SK-N-SH (cell line): ENCODE results near the gene RBMS3. TPM values are rescaled to one million over a fixed set of nuclear protein-coding genes. Genes with fewer than 3 reads are reported as not detected.

Experiments
- CTCF ChIA-PET: fragments of 300-600, 350-600 bp; formaldehyde crosslinking; extraction: SDS; loops from one replicate; lab custom pipeline; 2021; lab: Yijun Ruan, JAX
- POLR2A ChIA-PET: fragments of 350-600 bp; sonication (Branson Sonifier 250); formaldehyde crosslinking; extraction: SDS; loops from one replicate; lab custom pipeline; 2020; ENCODE audit warnings: antibody characterized with exemption, inconsistent platforms; lab: Yijun Ruan, JAX
- DNase-seq: peaks from one replicate; pipeline ENCODE4 v3.0.0; 2012
- H2AFZ ChIP-seq: fragments of 200-600 bp; sonication (generic); 2 replicates; pipeline ENCODE4 v1.8.1; 2016; ENCODE audit warnings: antibody characterized with exemption, mild to moderate bottlenecking, low read depth
- H3F3A ChIP-seq: fragments of 200-600 bp; sonication (generic); replicated peaks from 2 replicates; pipeline ENCODE3; 2016; ENCODE audit warnings: antibody characterized with exemption, mild to moderate bottlenecking; ENCODE audit not compliant: insufficient read depth
- H3K27ac ChIP-seq, 2 experiments: fragments of 200-500 bp in 1 of 2; fragments of 200-600 bp in 1 of 2; sonication (Bioruptor generic) in 1 of 2; sonication (generic), shearing (Covaris generic) in 1 of 2; 2 replicates each; pipeline versions ENCODE4 v1.5.1 to v1.6.1; 2014 to 2016; ENCODE audit warnings: low read depth in 2 of 2, inconsistent platforms in 1 of 2, low read length in 1 of 2, mild to moderate bottlenecking in 1 of 2, mixed read lengths in 1 of 2
- H3K27me3 ChIP-seq: fragments of 200-600 bp; sonication (generic), shearing (Covaris generic); 2 replicates; pipeline ENCODE4 v1.6.1; 2016; ENCODE audit warnings: mixed run types; ENCODE audit not compliant: insufficient read depth
- H3K36me3 ChIP-seq, 2 experiments: fragments of 200-500 bp in 1 of 2; fragments of 200-600 bp in 1 of 2; sonication (Bioruptor generic) in 1 of 2; sonication (generic) in 1 of 2; replicated peaks in 1 of 2; 2 replicates each; pipeline versions ENCODE3 to v1.5.1; 2014 to 2016; ENCODE audit warnings: low read length in 1 of 2, mild to moderate bottlenecking in 1 of 2; ENCODE audit not compliant: insufficient read depth in 2 of 2, control insufficient read depth in 1 of 2
- H3K4me1 ChIP-seq, 2 experiments: fragments of 200-500 bp in 1 of 2; fragments of 200-600 bp in 1 of 2; sonication (Bioruptor generic) in 1 of 2; sonication (generic), shearing (Covaris generic) in 1 of 2; 2 replicates each; pipeline versions ENCODE4 v1.5.1 to v1.6.1; 2014 to 2016; ENCODE audit warnings: low read depth in 1 of 2, low read length in 1 of 2, mixed run types in 1 of 2; ENCODE audit not compliant: insufficient read depth in 2 of 2, control insufficient read depth in 1 of 2
- H3K4me2 ChIP-seq: fragments of 200-600 bp; sonication (generic), shearing (Covaris generic); 2 replicates; pipeline ENCODE4 v1.6.1; 2017; ENCODE audit warnings: mixed run types
- H3K4me3 ChIP-seq, 2 experiments: fragments of 200-500 bp in 1 of 2; fragments of 200-600 bp in 1 of 2; sonication (Bioruptor generic) in 1 of 2; sonication (generic), shearing (Covaris generic) in 1 of 2; 2 replicates each; pipeline versions ENCODE4 v1.5.1 to v1.8.1; 2014 to 2016; ENCODE audit warnings: low read depth in 2 of 2, inconsistent platforms in 1 of 2, low read length in 1 of 2, mild to moderate bottlenecking in 1 of 2, mixed read lengths in 1 of 2, moderate library complexity in 1 of 2
- H3K79me2 ChIP-seq: fragments of 200-600 bp; sonication (generic); 2 replicates; pipeline ENCODE4 v1.8.1; 2017; ENCODE audit warnings: mild to moderate bottlenecking; ENCODE audit not compliant: insufficient read depth
- H3K9ac ChIP-seq: fragments of 200-600 bp; sonication (generic); 2 replicates; pipeline ENCODE4 v1.6.1; 2017; ENCODE audit warnings: mixed run types
- H3K9me2 ChIP-seq: fragments of 200-600 bp; sonication (generic); 2 replicates; pipeline ENCODE4 v1.6.1; 2017; ENCODE audit warnings: mixed run types
- H3K9me3 ChIP-seq: fragments of 200-600 bp; sonication (generic); 2 replicates; pipeline ENCODE4 v1.6.1; 2017; ENCODE audit warnings: mixed run types, mild to moderate bottlenecking, moderate library complexity
- H4K20me1 ChIP-seq: fragments of 200-600 bp; sonication (generic); 2 replicates; pipeline ENCODE4 v1.6.1; 2017; ENCODE audit warnings: mild to moderate bottlenecking, mixed run types; ENCODE audit not compliant: insufficient read depth
- FOSL2 ChIP-seq: IDR thresholded peaks from 2 replicates; pipeline ENCODE4 v1.4.0; 2012; ENCODE audit warnings: low read depth, mild to moderate bottlenecking, moderate library complexity, borderline replicate concordance
- IRF3 ChIP-seq: fragments of 150-350 bp; IDR thresholded peaks from 2 replicates; pipeline ENCODE4 v1.6.1; 2016; ENCODE audit warnings: mild to moderate bottlenecking, low read depth, low read length
- MEF2A ChIP-seq: IDR thresholded peaks from 2 replicates; pipeline ENCODE4 v1.4.0; 2012; ENCODE audit warnings: low read depth, borderline replicate concordance
- MXI1 ChIP-seq: IDR thresholded peaks from 2 replicates; pipeline ENCODE4 v1.6.1; 2012; ENCODE audit warnings: mild to moderate bottlenecking, low read depth, low read length, improper control_type of control experiment
- NRF1 ChIP-seq: IDR thresholded peaks from 2 replicates; pipeline ENCODE4 v1.6.1; 2012; ENCODE audit warnings: low read depth, mild to moderate bottlenecking, low read length
- POLR2AphosphoS5 ChIP-seq: IDR thresholded peaks from 2 replicates; pipeline ENCODE4 v1.6.1; 2012; ENCODE audit warnings: low read depth, low read length
- RAD21 ChIP-seq: IDR thresholded peaks from 2 replicates; pipeline ENCODE4 v1.6.1; 2012; ENCODE audit warnings: mild to moderate bottlenecking, low read length
- RCOR1 ChIP-seq: fragments of 150-350 bp; IDR thresholded peaks from 2 replicates; pipeline ENCODE4 v1.6.1; 2017; ENCODE audit warnings: antibody characterized with exemption, low read length
- RFX5 ChIP-seq: IDR thresholded peaks from 2 replicates; pipeline ENCODE4 v1.6.1; 2012; ENCODE audit warnings: mild to moderate bottlenecking, improper control_type of control experiment, low read length
- RXRA ChIP-seq: IDR thresholded peaks from 2 replicates; pipeline ENCODE4 v1.4.0; 2012; ENCODE audit warnings: low read depth, mild to moderate bottlenecking, borderline replicate concordance
- SMC3 ChIP-seq: IDR thresholded peaks from 2 replicates; pipeline ENCODE4 v1.6.1; 2012; ENCODE audit warnings: low read depth, low read length, improper control_type of control experiment
- TAF1 ChIP-seq: IDR thresholded peaks from 2 replicates; pipeline ENCODE4 v1.6.1; 2012; ENCODE audit warnings: low read depth, mild to moderate bottlenecking, low read length, moderate library complexity, borderline replicate concordance
- WGBS: methylation state at CpG from one replicate; pipeline ENCODE4 v1.1.6; 2017; ENCODE audit warnings: low lambda C conversion rate; 5-methylcytosine and 5-hydroxymethylcytosine counted together
- polyA plus RNA-seq, 3 experiments: library from polyadenylated mRNA; depleted of rRNA; stranded (reverse); fragments of >200 nt; gene quantifications; 2 replicates each; pipeline ENCODE4 v1.2.3, GENCODE V29; 2012
- TF ChIP-seq, protein P1 (sequence below): IDR thresholded peaks from 2 replicates; pipeline ENCODE4 v1.4.0; 2012; ENCODE audit warnings: low read depth, borderline replicate concordance
- TF ChIP-seq, protein P2 (sequence below): fragments of 200-600 bp; sonication (generic); IDR thresholded peaks from 2 replicates; pipeline ENCODE4 v1.6.1; 2017; ENCODE audit warnings: antibody characterized with exemption, mild to moderate bottlenecking, moderate library complexity
- TF ChIP-seq, protein P3 (sequence below): fragments of 150-350 bp; IDR thresholded peaks from 2 replicates; pipeline ENCODE4 v1.6.1; 2017; ENCODE audit warnings: antibody characterized with exemption, low read length, low read depth, borderline replicate concordance

The RBMS3 gene
- polyA plus RNA-seq, 1 of the 3 experiments (the other 2 are of a cell fraction) = 8.2 TPM

GRCh38 chr3:29347412-29347811 is 66.5 kb downstream of the RBMS3 start:
- POLR2A ChIA-PET = no interaction called here
- H3K79me2 ChIP-seq = peaks cover 99% of the 10 kb centered on the region
- H3K36me3 ChIP-seq = peaks cover 10 to 11% of the 10 kb centered on the region in 2 experiments
- no peak overlapping the region for H3K4me3 ChIP-seq
- 66% methylated on average over 5 of the region's 5 CpGs for WGBS
- peaks cover 14 to 16% of the 10 kb centered on the region in 2 experiments; a peak in 3 of 4 replicates for H3K4me1 ChIP-seq
- TF ChIP-seq, protein P1, sequence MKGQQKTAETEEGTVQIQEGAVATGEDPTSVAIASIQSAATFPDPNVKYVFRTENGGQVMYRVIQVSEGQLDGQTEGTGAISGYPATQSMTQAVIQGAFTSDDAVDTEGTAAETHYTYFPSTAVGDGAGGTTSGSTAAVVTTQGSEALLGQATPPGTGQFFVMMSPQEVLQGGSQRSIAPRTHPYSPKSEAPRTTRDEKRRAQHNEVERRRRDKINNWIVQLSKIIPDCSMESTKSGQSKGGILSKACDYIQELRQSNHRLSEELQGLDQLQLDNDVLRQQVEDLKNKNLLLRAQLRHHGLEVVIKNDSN = no peak
- TF ChIP-seq TAF1 (no peak), RAD21 (no peak), RFX5 (no peak), SMC3 (no peak), IRF3 (no peak), NRF1 (no peak), RXRA (no peak), RCOR1 (no peak), FOSL2 (no peak), MEF2A (no peak), POLR2AphosphoS5 (no peak), MXI1 (no peak)
- TF ChIP-seq, protein P2, sequence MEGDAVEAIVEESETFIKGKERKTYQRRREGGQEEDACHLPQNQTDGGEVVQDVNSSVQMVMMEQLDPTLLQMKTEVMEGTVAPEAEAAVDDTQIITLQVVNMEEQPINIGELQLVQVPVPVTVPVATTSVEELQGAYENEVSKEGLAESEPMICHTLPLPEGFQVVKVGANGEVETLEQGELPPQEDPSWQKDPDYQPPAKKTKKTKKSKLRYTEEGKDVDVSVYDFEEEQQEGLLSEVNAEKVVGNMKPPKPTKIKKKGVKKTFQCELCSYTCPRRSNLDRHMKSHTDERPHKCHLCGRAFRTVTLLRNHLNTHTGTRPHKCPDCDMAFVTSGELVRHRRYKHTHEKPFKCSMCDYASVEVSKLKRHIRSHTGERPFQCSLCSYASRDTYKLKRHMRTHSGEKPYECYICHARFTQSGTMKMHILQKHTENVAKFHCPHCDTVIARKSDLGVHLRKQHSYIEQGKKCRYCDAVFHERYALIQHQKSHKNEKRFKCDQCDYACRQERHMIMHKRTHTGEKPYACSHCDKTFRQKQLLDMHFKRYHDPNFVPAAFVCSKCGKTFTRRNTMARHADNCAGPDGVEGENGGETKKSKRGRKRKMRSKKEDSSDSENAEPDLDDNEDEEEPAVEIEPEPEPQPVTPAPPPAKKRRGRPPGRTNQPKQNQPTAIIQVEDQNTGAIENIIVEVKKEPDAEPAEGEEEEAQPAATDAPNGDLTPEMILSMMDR = no peak
- TF ChIP-seq, protein P3, sequence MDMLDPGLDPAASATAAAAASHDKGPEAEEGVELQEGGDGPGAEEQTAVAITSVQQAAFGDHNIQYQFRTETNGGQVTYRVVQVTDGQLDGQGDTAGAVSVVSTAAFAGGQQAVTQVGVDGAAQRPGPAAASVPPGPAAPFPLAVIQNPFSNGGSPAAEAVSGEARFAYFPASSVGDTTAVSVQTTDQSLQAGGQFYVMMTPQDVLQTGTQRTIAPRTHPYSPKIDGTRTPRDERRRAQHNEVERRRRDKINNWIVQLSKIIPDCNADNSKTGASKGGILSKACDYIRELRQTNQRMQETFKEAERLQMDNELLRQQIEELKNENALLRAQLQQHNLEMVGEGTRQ = no peak
- H4K20me1 ChIP-seq = no peaks in the 10 kb centered on the region
- no peak overlapping the region for H2AFZ ChIP-seq
- peak overlapping the region; percentile 47 to 69; a peak in 3 of 4 replicates for H3K27ac ChIP-seq
- peaks cover 3% of the 10 kb centered on the region for H3F3A ChIP-seq
- CTCF ChIA-PET = no interaction called here
- H3K9me3 ChIP-seq = no peaks in the 10 kb centered on the region
- H3K9me2 ChIP-seq = no peaks in the 10 kb centered on the region
- no peak overlapping the region for H3K9ac ChIP-seq
- H3K27me3 ChIP-seq = no peaks in the 10 kb centered on the region
- DNase-seq = no peak
- H3K4me2 ChIP-seq = no peak overlapping the region
